B cell (primary cell): ENCODE results near the gene TEX26. TPM values are rescaled to one million over a fixed set of nuclear protein-coding genes. Genes with fewer than 3 reads are reported as not detected.

ENCODE experiments used
- ATAC-seq: fragments of 200-7000 bp; cut with Tn5 transposase; one replicate; pipeline ENCODE4 v1.10.0; 2021; ENCODE audit warnings: low read depth, mild to moderate bottlenecking, moderate number of reproducible peaks, moderate library complexity
- CTCF ChIA-PET: fragments of 350-600 bp; sonication (Branson Sonifier 250); formaldehyde crosslinking; loops from one replicate; lab custom pipeline; 2021; ENCODE audit warnings: antibody characterized with exemption, inconsistent platforms; lab: Charles Lee
- POLR2A ChIA-PET: fragments of 350-600 bp; sonication (Branson Sonifier 250); formaldehyde crosslinking; loops from one replicate; lab custom pipeline; 2021; ENCODE audit warnings: antibody characterized with exemption; lab: Charles Lee
- DNase-seq: peaks from one replicate; pipeline ENCODE4 v3.0.0; 2013
- H2AFZ ChIP-seq: 2 replicates; pipeline ENCODE4 v1.6.1; 2012; ENCODE audit warnings: mild to moderate bottlenecking, low read depth, low read length; ENCODE audit not compliant: insufficient read depth, poor library complexity, severe bottlenecking
- H3K27ac ChIP-seq, 2 donors: 1 replicate in 1 of 2; 2 replicates in 1 of 2; pipeline ENCODE4 v1.5.1; 2012 to 2013; ENCODE audit warnings: low read length in 2 of 2, mild to moderate bottlenecking in 2 of 2, moderate library complexity in 1 of 2
- H3K27me3 ChIP-seq, 4 experiments: fragments of 200-600 bp in 1 of 4; sonication (generic) in 1 of 4; replicated peaks in 1 of 4; 1 replicate in 2 of 4; 2 replicates in 2 of 4; pipeline versions ENCODE4 v1.6.1 to v1.7.0; 2013 to 2016; ENCODE audit warnings: low read length in 3 of 4, mild to moderate bottlenecking in 2 of 4, mixed read lengths in 1 of 4, moderate library complexity in 1 of 4; ENCODE audit not compliant: insufficient read depth in 4 of 4, control insufficient read depth in 3 of 4; ENCODE audit errors: control extremely low read depth in 1 of 4
- H3K36me3 ChIP-seq, 2 experiments: replicated peaks in 1 of 2; 1 replicate in 1 of 2; 2 replicates in 1 of 2; pipeline versions ENCODE4 v1.6.1 to v1.7.1; 2013; ENCODE audit warnings: low read length in 1 of 2; ENCODE audit not compliant: insufficient read depth in 2 of 2, control insufficient read depth in 1 of 2; ENCODE audit errors: control extremely low read depth in 1 of 2, extremely low read depth in 1 of 2
- H3K4me1 ChIP-seq, 2 donors: fragments of 200-600 bp in 1 of 2; sonication (generic) in 1 of 2; 1 replicate in 1 of 2; 2 replicates in 1 of 2; pipeline versions ENCODE4 v1.5.1 to v1.6.1; 2013 to 2017; ENCODE audit warnings: low read length in 2 of 2; ENCODE audit not compliant: control insufficient read depth in 2 of 2, insufficient read depth in 2 of 2
- H3K4me2 ChIP-seq: replicated peaks from 2 replicates; pipeline ENCODE3; 2012; ENCODE audit warnings: mild to moderate bottlenecking, low read depth, low read length; ENCODE audit not compliant: poor library complexity, severe bottlenecking
- H3K4me3 ChIP-seq, 5 experiments: fragments of 200-600 bp in 1 of 5; sonication (generic) in 1 of 5; 1 replicate in 3 of 5; 2 replicates in 2 of 5; pipeline versions ENCODE4 v1.5.1 to v1.7.0; 2011 to 2016; ENCODE audit warnings: low read length in 4 of 5, mild to moderate bottlenecking in 4 of 5, low read depth in 2 of 5, control low read depth in 1 of 5, moderate library complexity in 1 of 5; ENCODE audit not compliant: insufficient read depth in 1 of 5; ENCODE audit errors: control extremely low read depth in 1 of 5, extremely low read depth in 1 of 5
- H3K79me2 ChIP-seq: fragments of 200-600 bp; sonication (generic); one replicate; pipeline ENCODE4 v1.6.0; 2016; ENCODE audit warnings: low read length; ENCODE audit not compliant: control insufficient read depth, insufficient read depth
- H3K9ac ChIP-seq: fragments of 200-600 bp; sonication (generic); 2 replicates; pipeline ENCODE4 v1.6.1; 2017; ENCODE audit warnings: mild to moderate bottlenecking, low read length, moderate library complexity
- H3K9me3 ChIP-seq, 3 donors: one replicate each; pipeline versions ENCODE4 v1.6.1 to v1.7.1; 2013; ENCODE audit warnings: low read length in 2 of 3; ENCODE audit not compliant: control insufficient read depth in 2 of 3, insufficient read depth in 1 of 3; ENCODE audit errors: control extremely low read depth in 1 of 3
- H4K20me1 ChIP-seq: 2 replicates; pipeline ENCODE4 v1.6.0; 2012; ENCODE audit warnings: mild to moderate bottlenecking, low read length; ENCODE audit not compliant: insufficient read depth, control insufficient read depth, poor library complexity, severe bottlenecking
- H3K27ac Mint-ChIP-seq: one replicate; pipeline ENCODE4 v1.8.0; 2021; ENCODE audit warnings: mixed read lengths
- H3K27me3 Mint-ChIP-seq: one replicate; pipeline ENCODE4 v1.8.0; 2021; ENCODE audit warnings: mixed read lengths
- H3K4me1 Mint-ChIP-seq: one replicate; pipeline ENCODE4 v1.8.0; 2021; ENCODE audit warnings: mixed read lengths
- H3K4me3 Mint-ChIP-seq: one replicate; pipeline ENCODE4 v1.8.0; 2021; ENCODE audit warnings: mixed read lengths
- H3K9me3 Mint-ChIP-seq: one replicate; pipeline ENCODE4 v1.8.0; 2022; ENCODE audit warnings: mixed read lengths; ENCODE audit not compliant: insufficient read depth
- CTCF ChIP-seq: fragments of 200-600 bp; IDR thresholded peaks from one replicate; pipeline ENCODE4 v1.8.0; 2022; ENCODE audit warnings: antibody characterized with exemption, mild to moderate bottlenecking
- EZH2 ChIP-seq: IDR thresholded peaks from 2 replicates; pipeline ENCODE4 v1.6.1; 2012; ENCODE audit warnings: borderline replicate concordance, low read depth, mild to moderate bottlenecking, moderate library complexity, low read length; ENCODE audit not compliant: insufficient read depth, poor library complexity, severe bottlenecking
- WGBS: methylation state at CpG from one replicate; pipeline ENCODE4 v1.1.5; 2013; ENCODE audit warnings: missing lambda C conversion rate; ENCODE audit not compliant: insufficient coverage; 5-methylcytosine and 5-hydroxymethylcytosine counted together
- intact Hi-C: fragments of 100-400 bp; cut with micrococcal nuclease; formaldehyde crosslinking; loops from one replicate; pipeline ENCODE4 v1.10.0; 2022
- polyA plus RNA-seq: library from polyadenylated mRNA; depleted of rRNA; stranded (reverse); fragments of >200 nt; gene quantifications from 2 replicates; pipeline ENCODE4 v1.2.3, GENCODE V29; 2012
- total RNA-seq, 2 donors: library from RNA; stranded (reverse); fragments of 120-200 nt in 1 of 2; gene quantifications; 1 replicate in 1 of 2; 2 replicates in 1 of 2; pipeline versions ENCODE4 v1.2.3 to v1.2.4, GENCODE V29; 2013 to 2022

Gene TEX26
- total and polyA plus RNA-seq, 2 donors (not counting 1 experiment from before 2014, with no cell fraction given): not detected

DNA sequence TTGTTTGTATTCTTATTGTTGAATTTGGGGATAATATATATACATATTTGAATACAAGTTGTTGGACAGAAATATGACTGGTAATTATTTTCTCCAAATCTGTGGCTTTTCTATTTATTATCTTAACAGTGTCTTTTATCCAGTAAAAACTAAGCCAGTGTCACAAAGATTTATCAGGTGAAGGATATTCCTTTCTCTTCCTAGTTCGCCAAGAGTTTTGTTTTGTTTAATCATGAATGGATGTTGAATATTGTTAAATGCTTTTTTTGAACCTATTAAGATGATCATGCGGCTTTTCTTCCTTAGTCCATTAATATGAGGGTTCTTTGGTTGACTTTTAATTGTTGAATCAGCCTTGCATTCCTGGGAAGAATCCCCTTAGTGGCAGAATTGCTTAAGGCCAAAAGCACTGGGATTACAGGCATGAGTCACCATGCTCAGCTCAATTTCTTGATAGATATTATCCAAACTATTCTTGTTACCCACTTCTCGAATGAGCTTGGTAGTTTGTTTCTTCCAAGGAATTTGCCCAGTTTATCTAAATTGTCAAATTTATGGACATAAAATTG, 53.3 kb downstream of the TEX26 start:
- TF ChIP-seq CTCF (no peak), EZH2 (no peak)
- no peaks in the 10 kb centered on the region for H3K9me3 ChIP-seq
- H3K27me3 ChIP-seq: peaks cover 0 to 5% (median 2%) of the 10 kb centered on the region in 4 experiments
- no CpG with 5 or more reads among the region's 3 CpGs for WGBS
- intact Hi-C loops: no loop called here
- no peak overlapping the region for H3K4me2 ChIP-seq
- no peaks in the 10 kb centered on the region for H3K36me3 ChIP-seq
- no peak overlapping the region for H3K27ac Mint-ChIP-seq
- H3K4me3 ChIP-seq: no peak overlapping the region
- H3K4me1 ChIP-seq: no peaks in the 10 kb centered on the region
- DNase-seq: no peak
- H3K79me2 ChIP-seq: no peaks in the 10 kb centered on the region
- peaks cover 4% of the 10 kb centered on the region for H3K9me3 Mint-ChIP-seq
- H4K20me1 ChIP-seq: no peaks in the 10 kb centered on the region
- ChIA-PET POLR2A (no interaction called here), CTCF (no interaction called here)
- no peak overlapping the region for H2AFZ ChIP-seq
- H3K9ac ChIP-seq: no peak overlapping the region
- no peaks in the 10 kb centered on the region for H3K4me1 Mint-ChIP-seq
- no peak overlapping the region for H3K27ac ChIP-seq
- H3K4me3 Mint-ChIP-seq: no peak overlapping the region
- H3K27me3 Mint-ChIP-seq: peaks cover 28% of the 10 kb centered on the region
- ATAC-seq: no peak

DNA sequence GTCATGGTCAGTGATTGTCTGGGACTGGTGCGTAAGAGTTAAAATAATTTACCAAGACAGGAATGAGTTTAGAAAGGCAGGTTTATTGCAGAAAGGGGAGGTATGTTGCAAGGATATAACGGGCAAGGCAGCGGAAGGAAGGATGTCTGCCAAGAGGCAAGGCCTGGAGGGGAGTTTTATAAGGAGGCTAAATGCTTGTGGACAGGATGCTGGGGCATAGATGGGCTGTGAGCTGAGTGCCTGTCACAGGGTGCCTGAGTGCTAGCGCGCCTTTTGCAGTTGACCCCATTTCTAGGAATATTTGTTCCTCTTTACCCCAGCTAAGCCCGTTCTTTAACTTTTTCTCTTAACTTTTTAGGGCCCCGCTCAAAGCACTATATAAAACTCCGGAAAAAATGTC, 58.7 kb downstream of the TEX26 start:
- TF ChIP-seq CTCF (no peak), EZH2 (no peak)
- Mint-ChIP-seq H3K4me1 (no peaks in the 10 kb centered on the region), H3K4me3 (no peak overlapping the region), H3K27me3 (peaks cover 26% of the 10 kb centered on the region), H3K27ac (no peak overlapping the region), H3K9me3 (peaks cover 7% of the 10 kb centered on the region)
- DNase-seq (no peak), ATAC-seq (no peak)
- H3K36me3 ChIP-seq: no peaks in the 10 kb centered on the region
- H3K27me3 ChIP-seq: peaks cover 0 to 5% (median 0%) of the 10 kb centered on the region in 4 experiments
- no peak overlapping the region for H2AFZ ChIP-seq
- H3K9ac ChIP-seq: no peak overlapping the region
- H3K4me1 ChIP-seq: no peaks in the 10 kb centered on the region
- H3K27ac ChIP-seq: no peak overlapping the region
- ChIA-PET CTCF (no interaction called here), POLR2A (no interaction called here)
- no peak overlapping the region for H3K4me2 ChIP-seq
- no peaks in the 10 kb centered on the region for H4K20me1 ChIP-seq
- no peaks in the 10 kb centered on the region for H3K79me2 ChIP-seq
- intact Hi-C loops: no loop called here
- WGBS: 100% methylated on average over 3 of the region's 8 CpGs
- H3K9me3 ChIP-seq: peaks cover 0 to 3% (median 0%) of the 10 kb centered on the region in 3 donors
- no peak overlapping the region for H3K4me3 ChIP-seq
